GM12801 (cell line): ENCODE data around the gene CTSE.

ENCODE experiments used
- CTCF ChIP-seq: IDR thresholded peaks from one replicate; pipeline ENCODE4 v1.5.1; 2011; ENCODE audit warnings: control low read depth; ENCODE audit not compliant: insufficient read length; ENCODE audit errors: extremely low read depth

The CTSE gene

GRCh38 chr1:205963352-205964155 lies 60.1 kb downstream of the CTSE start:
- no peak for TF ChIP-seq CTCF

DNA sequence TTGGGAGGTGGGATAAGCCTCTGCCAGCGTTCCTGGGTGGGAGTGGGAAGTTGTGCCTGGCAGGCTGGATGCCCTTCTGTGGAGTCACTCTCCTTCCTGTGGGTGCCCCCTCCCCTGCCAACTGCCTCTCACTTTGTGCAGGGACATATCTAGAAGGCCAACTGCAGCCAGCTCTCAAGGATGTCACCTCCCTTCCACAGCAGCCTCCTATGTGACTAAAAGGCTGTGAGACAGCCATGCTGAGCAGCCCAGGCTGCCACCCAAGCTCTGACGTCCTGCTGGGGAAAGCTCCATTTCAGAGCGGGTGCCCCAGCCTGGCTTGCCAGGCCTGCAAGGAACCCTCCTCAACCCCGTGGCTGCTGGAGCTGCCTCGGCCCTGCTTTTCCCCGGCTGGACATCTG lies 60.9 kb downstream of the CTSE start:
- no peak for TF ChIP-seq CTCF

DNA sequence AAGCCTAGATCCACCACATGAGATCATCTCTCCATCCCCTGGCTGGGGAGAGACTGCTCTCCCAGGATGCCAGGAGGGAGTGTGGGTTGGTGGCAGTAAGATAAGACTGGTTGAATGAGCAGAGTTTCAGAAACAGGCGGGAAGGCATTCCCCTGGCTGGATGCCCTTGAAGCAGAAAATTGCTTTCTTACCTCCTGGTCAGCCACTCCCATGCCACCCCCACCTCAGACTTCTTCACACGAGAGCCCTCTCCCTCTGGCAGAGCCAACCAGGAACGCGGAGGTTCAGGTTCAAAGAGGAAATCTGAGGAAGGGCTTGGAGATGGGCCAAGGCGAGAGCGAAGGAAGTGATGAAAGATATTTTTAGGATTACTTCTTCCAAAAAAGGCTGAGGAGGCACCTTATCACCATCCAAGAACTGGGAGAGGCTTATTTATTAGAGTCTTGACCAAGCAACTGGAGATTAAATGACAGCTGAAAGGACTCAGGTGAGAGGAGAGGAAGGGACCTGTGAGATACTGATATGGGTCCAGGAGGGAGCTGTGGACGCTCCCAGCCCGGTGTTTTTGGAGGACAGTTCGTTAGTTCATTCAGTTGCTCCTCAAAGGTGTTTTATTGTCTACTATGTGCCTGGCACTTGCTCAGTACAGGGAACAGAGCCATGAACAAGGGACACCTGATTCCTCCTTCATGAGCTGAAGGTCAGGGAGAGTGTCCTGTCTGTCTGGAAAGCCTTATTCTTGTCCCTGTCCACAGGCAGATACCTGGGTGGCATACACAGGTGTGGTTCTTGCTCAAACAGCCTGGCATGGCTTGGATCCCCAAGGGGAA lies 61.5 kb downstream of the CTSE start:
- TF ChIP-seq CTCF = no peak

- TF ChIP-seq CTCF = no peak
Observed at GRCh38 chr1:205961405-205961804, 62.3 kb downstream of the CTSE start.

DNA sequence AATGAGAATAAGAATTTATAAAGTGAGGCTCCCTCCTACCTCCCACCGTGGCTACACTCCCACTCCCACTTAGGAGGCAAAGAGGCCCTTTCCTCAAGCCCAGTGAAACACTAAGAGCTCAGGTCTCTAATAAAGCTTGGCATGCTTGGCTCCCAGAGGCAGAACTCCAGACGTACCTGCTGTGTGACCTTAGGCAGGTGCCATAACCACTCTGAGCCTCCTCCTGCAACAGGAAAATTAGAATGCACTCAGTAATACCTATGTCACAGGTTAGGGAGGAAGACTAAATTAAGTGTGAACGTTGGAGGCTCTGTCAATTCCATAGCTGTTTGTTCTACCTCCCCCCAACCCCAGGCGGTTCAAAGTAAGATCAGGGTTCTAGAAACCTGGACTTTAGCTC lies 63.9 kb downstream of the CTSE start:
- TF ChIP-seq CTCF = no peak
